B cell (primary cell): Measurements from ENCODE around the gene SCNN1B. TPM values are rescaled to one million over a fixed set of nuclear protein-coding genes. Genes with fewer than 3 reads are reported as not detected.

Experiments used
- ATAC-seq: fragments of 200-7000 bp; cut with Tn5 transposase; one replicate; pipeline ENCODE4 v1.10.0; 2021; ENCODE audit warnings: low read depth, mild to moderate bottlenecking, moderate number of reproducible peaks, moderate library complexity
- CTCF ChIA-PET: fragments of 350-600 bp; sonication (Branson Sonifier 250); formaldehyde crosslinking; loops from one replicate; lab custom pipeline; 2021; ENCODE audit warnings: antibody characterized with exemption, inconsistent platforms; lab: Charles Lee
- POLR2A ChIA-PET: fragments of 350-600 bp; sonication (Branson Sonifier 250); formaldehyde crosslinking; loops from one replicate; lab custom pipeline; 2021; ENCODE audit warnings: antibody characterized with exemption; lab: Charles Lee
- DNase-seq: peaks from one replicate; pipeline ENCODE4 v3.0.0; 2013
- H2AFZ ChIP-seq: 2 replicates; pipeline ENCODE4 v1.6.1; 2012; ENCODE audit warnings: mild to moderate bottlenecking, low read depth, low read length; ENCODE audit not compliant: insufficient read depth, poor library complexity, severe bottlenecking
- H3K27ac ChIP-seq, 2 donors: 1 replicate in 1 of 2; 2 replicates in 1 of 2; pipeline ENCODE4 v1.5.1; 2012 to 2013; ENCODE audit warnings: low read length in 2 of 2, mild to moderate bottlenecking in 2 of 2, moderate library complexity in 1 of 2
- H3K27me3 ChIP-seq, 4 experiments: fragments of 200-600 bp in 1 of 4; sonication (generic) in 1 of 4; replicated peaks in 1 of 4; 1 replicate in 2 of 4; 2 replicates in 2 of 4; pipeline versions ENCODE4 v1.6.1 to v1.7.0; 2013 to 2016; ENCODE audit warnings: low read length in 3 of 4, mild to moderate bottlenecking in 2 of 4, mixed read lengths in 1 of 4, moderate library complexity in 1 of 4; ENCODE audit not compliant: insufficient read depth in 4 of 4, control insufficient read depth in 3 of 4; ENCODE audit errors: control extremely low read depth in 1 of 4
- H3K36me3 ChIP-seq, 2 experiments: replicated peaks in 1 of 2; 1 replicate in 1 of 2; 2 replicates in 1 of 2; pipeline versions ENCODE4 v1.6.1 to v1.7.1; 2013; ENCODE audit warnings: low read length in 1 of 2; ENCODE audit not compliant: insufficient read depth in 2 of 2, control insufficient read depth in 1 of 2; ENCODE audit errors: control extremely low read depth in 1 of 2, extremely low read depth in 1 of 2
- H3K4me1 ChIP-seq, 2 donors: fragments of 200-600 bp in 1 of 2; sonication (generic) in 1 of 2; 1 replicate in 1 of 2; 2 replicates in 1 of 2; pipeline versions ENCODE4 v1.5.1 to v1.6.1; 2013 to 2017; ENCODE audit warnings: low read length in 2 of 2; ENCODE audit not compliant: control insufficient read depth in 2 of 2, insufficient read depth in 2 of 2
- H3K4me2 ChIP-seq: replicated peaks from 2 replicates; pipeline ENCODE3; 2012; ENCODE audit warnings: mild to moderate bottlenecking, low read depth, low read length; ENCODE audit not compliant: poor library complexity, severe bottlenecking
- H3K4me3 ChIP-seq, 5 experiments: fragments of 200-600 bp in 1 of 5; sonication (generic) in 1 of 5; 1 replicate in 3 of 5; 2 replicates in 2 of 5; pipeline versions ENCODE4 v1.5.1 to v1.7.0; 2011 to 2016; ENCODE audit warnings: low read length in 4 of 5, mild to moderate bottlenecking in 4 of 5, low read depth in 2 of 5, control low read depth in 1 of 5, moderate library complexity in 1 of 5; ENCODE audit not compliant: insufficient read depth in 1 of 5; ENCODE audit errors: control extremely low read depth in 1 of 5, extremely low read depth in 1 of 5
- H3K79me2 ChIP-seq: fragments of 200-600 bp; sonication (generic); one replicate; pipeline ENCODE4 v1.6.0; 2016; ENCODE audit warnings: low read length; ENCODE audit not compliant: control insufficient read depth, insufficient read depth
- H3K9ac ChIP-seq: fragments of 200-600 bp; sonication (generic); 2 replicates; pipeline ENCODE4 v1.6.1; 2017; ENCODE audit warnings: mild to moderate bottlenecking, low read length, moderate library complexity
- H3K9me3 ChIP-seq, 3 donors: one replicate each; pipeline versions ENCODE4 v1.6.1 to v1.7.1; 2013; ENCODE audit warnings: low read length in 2 of 3; ENCODE audit not compliant: control insufficient read depth in 2 of 3, insufficient read depth in 1 of 3; ENCODE audit errors: control extremely low read depth in 1 of 3
- H4K20me1 ChIP-seq: 2 replicates; pipeline ENCODE4 v1.6.0; 2012; ENCODE audit warnings: mild to moderate bottlenecking, low read length; ENCODE audit not compliant: insufficient read depth, control insufficient read depth, poor library complexity, severe bottlenecking
- H3K27ac Mint-ChIP-seq: one replicate; pipeline ENCODE4 v1.8.0; 2021; ENCODE audit warnings: mixed read lengths
- H3K27me3 Mint-ChIP-seq: one replicate; pipeline ENCODE4 v1.8.0; 2021; ENCODE audit warnings: mixed read lengths
- H3K4me1 Mint-ChIP-seq: one replicate; pipeline ENCODE4 v1.8.0; 2021; ENCODE audit warnings: mixed read lengths
- H3K4me3 Mint-ChIP-seq: one replicate; pipeline ENCODE4 v1.8.0; 2021; ENCODE audit warnings: mixed read lengths
- H3K9me3 Mint-ChIP-seq: one replicate; pipeline ENCODE4 v1.8.0; 2022; ENCODE audit warnings: mixed read lengths; ENCODE audit not compliant: insufficient read depth
- CTCF ChIP-seq: fragments of 200-600 bp; IDR thresholded peaks from one replicate; pipeline ENCODE4 v1.8.0; 2022; ENCODE audit warnings: antibody characterized with exemption, mild to moderate bottlenecking
- EZH2 ChIP-seq: IDR thresholded peaks from 2 replicates; pipeline ENCODE4 v1.6.1; 2012; ENCODE audit warnings: borderline replicate concordance, low read depth, mild to moderate bottlenecking, moderate library complexity, low read length; ENCODE audit not compliant: insufficient read depth, poor library complexity, severe bottlenecking
- WGBS: methylation state at CpG from one replicate; pipeline ENCODE4 v1.1.5; 2013; ENCODE audit warnings: missing lambda C conversion rate; ENCODE audit not compliant: insufficient coverage; 5-methylcytosine and 5-hydroxymethylcytosine counted together
- intact Hi-C: fragments of 100-400 bp; cut with micrococcal nuclease; formaldehyde crosslinking; loops from one replicate; pipeline ENCODE4 v1.10.0; 2022
- polyA plus RNA-seq: library from polyadenylated mRNA; depleted of rRNA; stranded (reverse); fragments of >200 nt; gene quantifications from 2 replicates; pipeline ENCODE4 v1.2.3, GENCODE V29; 2012
- total RNA-seq, 2 donors: library from RNA; stranded (reverse); fragments of 120-200 nt in 1 of 2; gene quantifications; 1 replicate in 1 of 2; 2 replicates in 1 of 2; pipeline versions ENCODE4 v1.2.3 to v1.2.4, GENCODE V29; 2013 to 2022

SCNN1B gene
- total and polyA plus RNA-seq, 2 donors (not counting 1 experiment from before 2014, with no cell fraction given) = 0.30 TPM; not detected in 1

- Histone ChIP-seq H4K20me1 (no peaks in the 10 kb centered on the region), H3K9ac (no peak overlapping the region), H3K79me2 (no peaks in the 10 kb centered on the region), H3K4me3 (no peak overlapping the region), H3K4me2 (no peak overlapping the region), H3K4me1 (no peaks in the 10 kb centered on the region), H3K27ac (no peak overlapping the region), H3K9me3 (peaks cover 0 to 3% (median 0%) of the 10 kb centered on the region in 3 donors), H3K36me3 (no peaks in the 10 kb centered on the region), H3K27me3 (peaks cover 0 to 3% (median 0%) of the 10 kb centered on the region in 4 experiments), H2AFZ (no peak overlapping the region)
- TF ChIP-seq EZH2 (no peak), CTCF (no peak)
- no peak for DNase-seq
- Mint-ChIP-seq H3K27me3 (no peaks in the 10 kb centered on the region), H3K9me3 (no peaks in the 10 kb centered on the region), H3K4me3 (no peak overlapping the region), H3K27ac (no peak overlapping the region), H3K4me1 (no peaks in the 10 kb centered on the region)
- 96% methylated on average over 2 of the region's 2 CpGs for WGBS
- CTCF ChIA-PET = no interaction called here
- no peak for ATAC-seq
- POLR2A ChIA-PET = no interaction called here
- intact Hi-C loops = no loop called here
These were observed 14.1 kb downstream of the SCNN1B start for GRCh38 chr16:23316232-23316631.

- POLR2A ChIA-PET = no interaction called here
- no peaks in the 10 kb centered on the region for H3K9me3 ChIP-seq
These were observed 14.6 kb downstream of the SCNN1B start for GRCh38 chr16:23316634-23317265.

More at GRCh38 chr16:23316634-23317265, 14.6 kb downstream of the SCNN1B start:
- Histone ChIP-seq H3K4me3 (no peak overlapping the region), H3K9ac (no peak overlapping the region), H3K27ac (no peak overlapping the region), H3K4me2 (no peak overlapping the region), H3K79me2 (no peaks in the 10 kb centered on the region), H3K4me1 (no peaks in the 10 kb centered on the region), H3K36me3 (no peaks in the 10 kb centered on the region), H3K27me3 (peaks cover 0 to 3% (median 0%) of the 10 kb centered on the region in 4 experiments), H2AFZ (no peak overlapping the region), H4K20me1 (no peaks in the 10 kb centered on the region)
- TF ChIP-seq CTCF (no peak), EZH2 (no peak)
- H3K9me3 Mint-ChIP-seq = no peaks in the 10 kb centered on the region
- ATAC-seq (no peak), DNase-seq (no peak)
- CTCF ChIA-PET = no interaction called here
- intact Hi-C loops = no loop called here
- no peaks in the 10 kb centered on the region for H3K27me3 Mint-ChIP-seq
- H3K4me3 Mint-ChIP-seq = no peak overlapping the region
- 60% methylated on average over 1 of the region's 2 CpGs for WGBS
- no peaks in the 10 kb centered on the region for H3K4me1 Mint-ChIP-seq
- no peak overlapping the region for H3K27ac Mint-ChIP-seq
